Stimulated activated naive CD8-positive, alpha-beta T cell treated with anti-CD3 and anti-CD28 coated beads, Interleukin-15, Interleukin-2, amounts not matched to agents 100 ng/mL and 50 ng/mL, for 24 hours (primary cell): ENCODE data around the gene FMN1.

ENCODE experiments used
- H3K27ac Mint-ChIP-seq: one replicate; pipeline ENCODE4 v1.8.0; 2021; ENCODE audit warnings: mild to moderate bottlenecking, mixed read lengths
- H3K27me3 Mint-ChIP-seq: one replicate; pipeline ENCODE4 v1.8.0; 2021; ENCODE audit warnings: mixed read lengths
- H3K36me3 Mint-ChIP-seq: one replicate; pipeline ENCODE4 v1.8.0; 2021; ENCODE audit warnings: low read depth, mixed read lengths
- H3K4me1 Mint-ChIP-seq: one replicate; pipeline ENCODE4 v1.8.0; 2021; ENCODE audit warnings: low read depth, mixed read lengths
- H3K4me3 Mint-ChIP-seq: one replicate; pipeline ENCODE4 v1.8.0; 2021; ENCODE audit warnings: mild to moderate bottlenecking, mixed read lengths
- H3K9me3 Mint-ChIP-seq: one replicate; pipeline ENCODE4 v1.8.0; 2021; ENCODE audit warnings: mixed read lengths

FMN1 gene

DNA sequence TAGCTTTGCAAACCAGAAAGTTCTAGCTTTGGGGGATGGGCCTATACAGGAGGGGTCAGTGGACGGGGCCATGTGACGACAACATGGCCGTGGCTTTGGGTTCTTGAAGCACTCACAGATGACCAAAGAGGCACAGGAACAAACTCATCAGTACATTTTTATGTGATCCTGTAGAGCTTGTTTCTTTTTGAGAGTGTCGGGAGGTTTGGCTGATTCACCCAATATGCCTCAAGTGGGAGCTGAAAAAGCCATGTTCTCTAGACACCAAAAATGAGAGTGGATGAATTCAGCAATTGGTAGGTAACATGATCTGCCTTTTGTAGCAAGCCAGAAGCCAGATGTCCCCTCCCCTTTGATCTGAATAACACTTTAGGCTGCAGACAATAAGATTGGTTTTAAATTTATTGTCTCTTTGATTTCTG is 446.6 kb downstream of the FMN1 start:
- Mint-ChIP-seq H3K4me3 (no peak overlapping the region), H3K27ac (no peak overlapping the region)

DNA sequence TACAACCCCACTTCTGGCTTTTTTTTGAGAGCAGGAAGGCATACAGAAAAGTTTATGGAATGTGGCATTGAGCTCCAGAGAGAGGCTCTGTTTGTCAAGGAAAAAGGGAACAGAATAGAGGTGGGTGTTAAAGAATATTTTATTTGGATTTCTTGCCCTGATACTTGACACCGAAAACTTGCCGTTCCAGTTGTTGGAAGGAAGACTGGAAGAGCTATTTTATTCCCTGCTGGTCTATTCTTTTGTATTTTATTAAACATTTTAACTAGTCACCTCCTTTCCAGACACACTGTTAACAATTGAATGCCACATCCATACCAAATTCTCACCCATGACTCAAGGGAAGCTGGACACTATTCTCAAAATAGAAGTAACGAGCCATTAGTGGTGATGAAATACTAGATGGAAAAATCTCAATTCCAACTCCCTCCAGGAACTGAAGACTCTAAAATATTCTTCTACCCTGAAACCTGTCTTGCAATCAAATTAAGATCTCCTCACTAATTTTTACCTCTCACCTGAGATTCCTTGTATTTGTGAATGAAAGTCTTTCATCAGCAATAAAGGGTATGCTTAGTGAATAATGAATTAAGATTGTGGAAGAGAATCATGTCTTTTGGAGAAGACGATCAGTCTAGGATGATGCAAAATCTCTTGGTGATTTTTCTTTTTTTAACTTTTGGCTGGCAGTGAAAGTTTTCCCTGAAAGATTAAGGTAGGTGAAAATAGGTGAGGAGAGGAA is 448.2 kb downstream of the FMN1 start:
- Mint-ChIP-seq H3K27me3 (peaks cover 13% of the 10 kb centered on the region), H3K4me3 (no peak overlapping the region), H3K4me1 (no peaks in the 10 kb centered on the region), H3K9me3 (no peaks in the 10 kb centered on the region), H3K36me3 (no peaks in the 10 kb centered on the region), H3K27ac (no peak overlapping the region)

More for the DNA sequence above, 446.6 kb downstream of the FMN1 start:
- H3K36me3 Mint-ChIP-seq, result no peaks in the 10 kb centered on the region
- H3K4me1 Mint-ChIP-seq, result no peaks in the 10 kb centered on the region
- peaks cover 7% of the 10 kb centered on the region for H3K27me3 Mint-ChIP-seq
- H3K9me3 Mint-ChIP-seq, result no peaks in the 10 kb centered on the region

DNA sequence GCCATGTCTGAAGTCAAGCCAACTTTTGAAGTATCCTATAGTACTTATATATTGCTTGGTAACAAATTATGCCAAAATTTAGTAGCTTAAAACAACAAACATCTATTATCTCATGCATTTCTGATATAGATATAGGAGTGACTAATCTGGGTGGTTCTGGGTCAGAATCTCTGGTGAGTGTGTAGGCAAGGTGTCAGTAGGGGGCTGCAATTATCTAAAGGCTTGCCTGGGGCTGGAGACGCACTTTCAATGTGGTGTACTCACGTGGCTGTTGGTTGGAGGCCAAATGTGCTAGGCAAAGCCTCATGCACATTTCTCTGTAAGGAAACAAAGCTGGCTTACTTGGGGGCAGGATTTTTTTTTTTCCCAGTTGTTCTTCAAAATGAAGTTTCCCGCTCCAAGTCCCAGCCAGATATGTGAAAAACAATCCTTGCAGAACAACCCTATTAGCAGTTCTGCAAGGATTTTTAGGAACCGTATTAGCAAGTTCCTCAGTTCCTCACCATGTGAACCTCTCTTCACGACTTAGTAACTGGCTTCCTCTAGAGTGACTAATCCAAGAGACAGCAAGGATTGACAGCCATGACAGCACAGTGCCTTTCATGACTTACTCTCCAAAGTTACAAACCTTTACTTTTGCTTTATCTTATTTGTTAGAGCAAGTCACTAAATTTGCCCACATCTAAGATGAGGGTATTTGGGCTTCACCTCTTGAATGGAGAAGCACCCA is 450.9 kb downstream of the FMN1 start:
- no peaks in the 10 kb centered on the region for H3K4me1 Mint-ChIP-seq
- H3K27ac Mint-ChIP-seq, result no peak overlapping the region
- no peaks in the 10 kb centered on the region for H3K36me3 Mint-ChIP-seq
- no peak overlapping the region for H3K4me3 Mint-ChIP-seq
- peaks cover 4% of the 10 kb centered on the region for H3K9me3 Mint-ChIP-seq
- peaks cover 13% of the 10 kb centered on the region for H3K27me3 Mint-ChIP-seq

DNA sequence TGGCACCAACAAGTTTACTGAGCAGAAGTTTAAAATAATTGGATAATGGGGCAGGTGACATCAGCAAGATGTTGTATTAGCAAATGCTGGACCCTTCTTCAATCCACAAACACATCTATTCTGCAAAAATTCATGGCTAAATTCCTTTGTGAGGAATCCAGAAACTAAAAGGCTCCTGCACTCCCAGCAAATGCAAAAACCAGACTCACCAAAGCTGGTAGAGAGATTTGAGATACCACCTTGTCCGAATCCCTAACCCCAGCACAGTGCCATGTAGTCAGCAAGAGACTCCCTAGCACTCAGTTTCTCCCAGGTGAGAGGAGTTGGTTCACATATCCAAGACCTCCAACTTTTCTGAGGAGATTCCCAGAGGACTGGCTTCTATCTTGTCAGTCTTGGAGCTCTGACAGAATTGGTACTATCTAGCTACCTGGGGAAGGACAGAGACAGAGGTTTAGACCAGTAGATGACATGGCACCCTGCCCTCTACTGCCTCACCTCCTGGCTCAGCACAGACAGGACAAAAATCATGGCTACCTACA is 454.9 kb downstream of the FMN1 start:
- peaks cover 35% of the 10 kb centered on the region for H3K27me3 Mint-ChIP-seq

DNA sequence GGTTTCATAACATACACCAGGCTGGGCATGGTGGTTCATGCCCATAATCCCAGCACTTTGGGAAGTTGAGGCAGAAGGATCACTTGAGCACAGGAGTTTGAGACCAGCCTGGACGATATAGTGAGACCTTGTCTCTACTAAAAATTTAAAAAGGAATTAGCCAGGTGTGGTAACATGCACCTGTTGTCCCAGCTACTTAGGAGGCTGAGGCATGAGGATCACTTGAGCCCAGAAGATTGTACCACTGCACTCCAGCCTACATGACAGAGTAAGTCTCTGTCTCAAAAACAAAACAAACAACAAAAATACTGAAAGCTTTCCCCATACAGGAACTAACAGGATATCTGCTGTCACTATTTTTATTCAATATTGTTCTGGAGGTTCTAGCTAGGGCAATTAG is 455.8 kb downstream of the FMN1 start:
- no peaks in the 10 kb centered on the region for H3K4me1 Mint-ChIP-seq
- no peaks in the 10 kb centered on the region for H3K36me3 Mint-ChIP-seq

More for the DNA sequence above, 454.9 kb downstream of the FMN1 start:
- H3K4me1 Mint-ChIP-seq, result no peaks in the 10 kb centered on the region
- H3K36me3 Mint-ChIP-seq, result no peaks in the 10 kb centered on the region
- H3K4me3 Mint-ChIP-seq, result no peak overlapping the region
- no peak overlapping the region for H3K27ac Mint-ChIP-seq
- H3K9me3 Mint-ChIP-seq, result peaks cover 4% of the 10 kb centered on the region

DNA sequence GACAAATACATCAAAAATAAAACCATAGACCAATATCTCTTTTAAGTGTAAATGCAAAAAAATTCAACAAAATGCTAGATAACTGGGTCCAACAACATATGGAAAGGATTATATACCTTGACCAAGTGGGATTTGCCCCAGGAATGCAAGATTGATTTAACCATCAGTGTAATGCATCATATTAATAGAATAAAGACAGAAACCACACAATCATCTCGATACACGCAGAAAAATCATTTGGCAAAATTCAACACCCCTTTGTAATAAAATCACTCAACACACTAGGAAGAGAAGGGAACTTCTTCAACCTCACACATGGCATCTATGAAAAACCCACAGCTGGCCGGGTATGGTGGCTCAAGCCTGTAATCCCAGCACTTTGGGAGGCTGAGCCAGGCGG is 457.2 kb downstream of the FMN1 start:
- peaks cover 4% of the 10 kb centered on the region for H3K9me3 Mint-ChIP-seq
- no peaks in the 10 kb centered on the region for H3K36me3 Mint-ChIP-seq
- H3K27me3 Mint-ChIP-seq, result peaks cover 43% of the 10 kb centered on the region
- no peak overlapping the region for H3K27ac Mint-ChIP-seq
- no peaks in the 10 kb centered on the region for H3K4me1 Mint-ChIP-seq
- H3K4me3 Mint-ChIP-seq, result no peak overlapping the region

More for the DNA sequence above, 455.8 kb downstream of the FMN1 start:
- Mint-ChIP-seq H3K4me3 (no peak overlapping the region), H3K27ac (no peak overlapping the region), H3K27me3 (peaks cover 40% of the 10 kb centered on the region), H3K9me3 (peaks cover 4% of the 10 kb centered on the region)

DNA sequence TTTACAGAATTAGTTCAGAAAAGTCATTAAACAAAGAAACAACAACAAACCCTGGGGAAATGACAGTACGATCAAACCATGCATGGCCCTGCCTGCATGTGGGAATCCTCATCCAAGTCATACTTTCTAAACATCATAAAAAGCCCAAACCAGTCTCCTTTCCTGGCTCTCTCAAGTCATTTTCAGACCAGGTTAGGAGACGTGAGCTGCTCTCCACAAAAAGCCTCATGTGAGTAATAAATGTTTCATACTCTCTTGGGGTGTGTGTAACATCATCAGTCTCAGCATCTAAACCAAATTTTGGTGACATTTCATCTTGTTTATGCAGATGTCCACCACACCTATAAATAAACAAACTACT is 457.8 kb downstream of the FMN1 start:
- Mint-ChIP-seq H3K4me1 (no peaks in the 10 kb centered on the region), H3K36me3 (no peaks in the 10 kb centered on the region), H3K27ac (no peak overlapping the region), H3K9me3 (peaks cover 4% of the 10 kb centered on the region), H3K27me3 (peaks cover 46% of the 10 kb centered on the region), H3K4me3 (no peak overlapping the region)

DNA sequence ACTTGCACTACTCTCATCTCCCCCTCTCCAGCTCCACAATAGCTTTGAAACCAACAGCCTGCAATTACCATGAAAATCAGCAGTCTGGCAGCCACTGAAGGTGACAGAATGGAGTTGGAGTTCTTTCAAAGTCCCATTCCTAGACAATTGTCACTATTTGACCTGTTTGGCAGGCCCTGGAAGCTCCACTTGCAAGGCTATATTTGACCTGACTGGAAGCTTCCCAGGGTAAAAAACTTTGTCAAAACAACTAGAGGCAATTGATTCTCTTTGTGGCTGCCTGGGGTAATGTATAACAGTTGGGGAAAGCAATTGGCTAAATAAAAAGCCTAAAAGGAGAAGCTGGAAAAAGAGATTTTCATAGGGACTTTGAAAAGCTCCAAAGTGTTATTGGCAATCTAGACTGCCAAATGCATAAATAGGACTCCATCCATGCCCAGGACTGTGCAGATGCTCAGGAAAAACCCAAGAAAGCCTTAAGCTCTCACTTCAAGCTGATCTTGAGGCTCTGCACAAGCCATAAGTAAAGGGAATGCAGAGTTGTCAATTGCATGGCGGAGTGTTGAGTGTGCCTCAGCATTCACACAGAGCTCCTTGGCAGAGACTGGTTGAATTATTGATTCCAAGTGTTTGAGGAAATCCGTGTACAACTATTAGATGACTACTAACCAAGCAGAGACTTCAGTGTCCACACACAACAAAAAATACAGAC is 458.4 kb downstream of the FMN1 start:
- H3K36me3 Mint-ChIP-seq, result no peaks in the 10 kb centered on the region
- H3K27me3 Mint-ChIP-seq, result peaks cover 51% of the 10 kb centered on the region
- no peak overlapping the region for H3K4me3 Mint-ChIP-seq
- no peaks in the 10 kb centered on the region for H3K4me1 Mint-ChIP-seq
- peaks cover 4% of the 10 kb centered on the region for H3K9me3 Mint-ChIP-seq
- H3K27ac Mint-ChIP-seq, result no peak overlapping the region

DNA sequence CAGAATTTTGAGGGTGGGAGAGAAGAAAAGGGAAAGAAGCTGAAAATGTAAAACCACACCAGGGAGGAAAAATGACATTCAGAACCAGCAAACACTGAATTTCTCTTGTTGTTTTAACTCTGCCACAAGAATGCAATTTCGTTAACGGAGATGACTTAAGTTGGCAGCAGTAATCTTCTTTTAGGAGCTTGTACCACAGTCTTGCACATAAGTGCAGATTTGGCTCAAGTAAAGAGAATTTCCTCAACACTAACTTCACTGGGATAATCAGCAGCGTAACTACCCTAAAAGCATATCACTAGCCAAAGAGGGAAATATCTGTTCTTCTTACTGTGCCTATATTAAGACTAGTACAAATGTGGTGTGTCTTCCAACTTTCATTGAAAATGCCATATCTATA is 461.2 kb downstream of the FMN1 start:
- no peaks in the 10 kb centered on the region for H3K4me1 Mint-ChIP-seq
- H3K4me3 Mint-ChIP-seq, result no peak overlapping the region
- peaks cover 62% of the 10 kb centered on the region for H3K27me3 Mint-ChIP-seq
- no peaks in the 10 kb centered on the region for H3K36me3 Mint-ChIP-seq
- no peaks in the 10 kb centered on the region for H3K9me3 Mint-ChIP-seq
- H3K27ac Mint-ChIP-seq, result no peak overlapping the region

DNA sequence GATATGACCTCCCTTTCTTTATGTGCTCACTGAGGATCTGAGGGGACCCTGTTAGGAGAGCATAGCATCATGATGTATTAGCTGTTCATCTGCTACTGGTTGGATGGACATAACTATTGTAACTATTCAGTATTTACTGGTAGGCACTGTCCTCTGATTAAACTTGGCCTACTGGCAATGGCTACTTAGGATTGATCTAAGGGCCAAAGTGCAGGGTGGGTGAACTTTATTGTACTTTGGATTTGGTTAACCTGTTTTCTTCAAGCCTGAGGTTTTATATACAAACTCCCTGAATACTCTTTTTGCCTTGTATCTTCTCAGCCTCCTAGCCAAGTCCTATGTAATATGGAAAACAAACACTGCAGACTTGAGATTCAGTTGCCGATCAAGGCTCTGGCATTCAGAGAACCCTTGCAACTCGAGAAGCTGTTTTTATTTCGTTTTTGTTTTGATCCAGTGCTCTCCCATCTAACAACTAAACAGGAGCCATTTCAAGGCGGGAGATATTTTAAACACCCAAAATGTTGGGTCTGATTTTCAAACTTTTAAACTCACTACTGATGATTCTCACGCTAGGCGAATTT is 461.8 kb downstream of the FMN1 start:
- H3K36me3 Mint-ChIP-seq, result no peaks in the 10 kb centered on the region
- H3K9me3 Mint-ChIP-seq, result no peaks in the 10 kb centered on the region
- H3K4me1 Mint-ChIP-seq, result no peaks in the 10 kb centered on the region
- H3K4me3 Mint-ChIP-seq, result no peak overlapping the region
- peaks cover 62% of the 10 kb centered on the region for H3K27me3 Mint-ChIP-seq
- no peak overlapping the region for H3K27ac Mint-ChIP-seq

DNA sequence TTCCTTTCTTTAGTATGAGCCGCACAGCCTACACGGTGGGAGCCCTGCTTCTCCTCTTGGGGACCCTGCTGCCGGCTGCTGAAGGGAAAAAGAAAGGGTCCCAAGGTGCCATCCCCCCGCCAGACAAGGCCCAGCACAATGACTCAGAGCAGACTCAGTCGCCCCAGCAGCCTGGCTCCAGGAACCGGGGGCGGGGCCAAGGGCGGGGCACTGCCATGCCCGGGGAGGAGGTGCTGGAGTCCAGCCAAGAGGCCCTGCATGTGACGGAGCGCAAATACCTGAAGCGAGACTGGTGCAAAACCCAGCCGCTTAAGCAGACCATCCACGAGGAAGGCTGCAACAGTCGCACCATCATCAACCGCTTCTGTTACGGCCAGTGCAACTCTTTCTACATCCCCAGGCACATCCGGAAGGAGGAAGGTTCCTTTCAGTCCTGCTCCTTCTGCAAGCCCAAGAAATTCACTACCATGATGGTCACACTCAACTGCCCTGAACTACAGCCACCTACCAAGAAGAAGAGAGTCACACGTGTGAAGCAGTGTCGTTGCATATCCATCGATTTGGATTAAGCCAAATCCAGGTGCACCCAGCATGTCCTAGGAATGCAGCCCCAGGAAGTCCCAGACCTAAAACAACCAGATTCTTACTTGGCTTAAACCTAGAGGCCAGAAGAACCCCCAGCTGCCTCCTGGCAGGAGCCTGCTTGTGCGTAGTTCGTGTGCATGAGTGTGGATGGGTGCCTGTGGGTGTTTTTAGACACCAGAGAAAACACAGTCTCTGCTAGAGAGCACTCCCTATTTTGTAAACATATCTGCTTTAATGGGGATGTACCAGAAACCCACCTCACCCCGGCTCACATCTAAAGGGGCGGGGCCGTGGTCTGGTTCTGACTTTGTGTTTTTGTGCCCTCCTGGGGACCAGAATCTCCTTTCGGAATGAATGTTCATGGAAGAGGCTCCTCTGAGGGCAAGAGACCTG is 463.5 kb downstream of the FMN1 start:
- Mint-ChIP-seq H3K4me3 (no peak overlapping the region), H3K4me1 (no peaks in the 10 kb centered on the region), H3K9me3 (no peaks in the 10 kb centered on the region), H3K36me3 (no peaks in the 10 kb centered on the region), H3K27ac (no peak overlapping the region), H3K27me3 (peaks cover 58% of the 10 kb centered on the region)

DNA sequence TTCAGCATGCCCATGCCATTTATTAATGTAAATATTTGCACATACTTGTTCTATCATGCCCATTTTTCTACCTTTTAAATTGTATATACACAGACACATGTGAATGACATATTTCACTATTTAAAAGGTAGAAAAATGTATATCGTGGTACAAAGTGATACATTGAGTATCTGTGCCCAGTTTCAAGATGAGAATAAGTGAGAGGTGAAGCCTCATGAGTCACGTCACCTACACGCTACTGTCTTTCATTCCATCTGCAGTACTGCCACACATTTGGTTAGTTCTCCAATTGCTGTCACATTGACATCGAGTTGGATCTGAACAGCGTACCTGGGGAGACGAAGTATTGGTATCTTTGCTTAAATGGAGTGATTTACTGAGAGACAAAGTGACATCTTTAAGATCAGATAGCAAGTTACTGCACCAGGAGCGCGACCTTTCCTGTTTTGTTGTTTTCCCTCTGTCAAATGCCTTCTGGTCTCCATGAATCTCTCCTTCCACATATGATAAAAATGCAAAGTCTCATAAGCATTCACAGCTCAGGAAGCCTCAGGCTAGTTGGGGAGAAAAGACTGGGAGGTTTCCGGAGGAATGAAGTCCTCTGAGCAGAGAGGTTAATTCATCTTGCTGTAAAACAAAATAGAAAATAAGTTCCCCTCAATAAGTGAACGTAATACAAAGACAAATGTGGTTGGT is 464.7 kb downstream of the FMN1 start:
- Mint-ChIP-seq H3K36me3 (no peaks in the 10 kb centered on the region), H3K27ac (no peak overlapping the region), H3K27me3 (peaks cover 62% of the 10 kb centered on the region), H3K9me3 (no peaks in the 10 kb centered on the region), H3K4me1 (no peaks in the 10 kb centered on the region), H3K4me3 (no peak overlapping the region)

DNA sequence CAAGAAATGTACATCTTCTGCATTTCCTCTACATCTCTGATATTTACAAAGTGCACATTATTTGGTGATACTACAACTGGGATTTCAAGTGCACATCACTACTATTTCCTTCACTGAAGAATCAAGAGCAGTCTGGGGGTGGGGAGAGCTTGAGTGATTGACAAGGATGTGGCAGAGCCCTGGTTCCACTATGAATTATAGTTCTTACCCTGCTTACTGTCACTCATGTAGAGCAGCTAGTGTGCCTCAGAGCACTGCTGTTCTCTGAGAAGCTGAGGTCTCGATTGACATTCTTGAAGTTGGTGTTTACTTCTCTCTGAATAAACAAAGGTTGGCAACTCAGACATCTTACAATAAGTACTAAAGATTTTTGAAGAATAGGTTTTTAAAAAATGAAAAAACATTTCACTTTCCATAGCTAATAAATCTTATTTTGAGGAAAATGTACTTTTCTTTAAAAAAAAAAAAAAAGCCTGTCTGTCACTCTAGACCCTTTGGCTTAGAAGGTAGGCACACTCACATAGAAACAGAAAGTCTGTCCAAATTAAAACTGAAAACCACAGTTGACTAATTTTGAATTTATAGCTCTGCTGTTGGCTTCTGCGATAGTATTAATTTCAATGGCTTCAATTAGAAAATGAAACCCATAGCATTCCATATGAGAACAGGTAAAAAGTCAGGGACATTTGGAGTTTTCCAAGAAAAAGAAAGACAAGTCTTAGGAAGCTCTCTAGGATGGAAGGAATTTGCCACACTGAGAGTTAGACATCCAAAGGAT is 471.2 kb downstream of the FMN1 start:
- H3K27ac Mint-ChIP-seq, result no peak overlapping the region
- peaks cover 69% of the 10 kb centered on the region for H3K27me3 Mint-ChIP-seq
- H3K4me1 Mint-ChIP-seq, result peaks cover 21% of the 10 kb centered on the region
- H3K9me3 Mint-ChIP-seq, result no peaks in the 10 kb centered on the region
- no peaks in the 10 kb centered on the region for H3K36me3 Mint-ChIP-seq
- H3K4me3 Mint-ChIP-seq, result no peak overlapping the region
